ENCODE data around the gene GABRG2. TPM values are rescaled to one million over a fixed set of nuclear protein-coding genes. Genes with fewer than 3 reads are reported as not detected.

The GABRG2 gene
- total and polyA plus RNA-seq, 2 of the 13 experiments (the other 11 are each of a cell fraction or from before 2014, with no cell fraction given) = not detected

DNA sequence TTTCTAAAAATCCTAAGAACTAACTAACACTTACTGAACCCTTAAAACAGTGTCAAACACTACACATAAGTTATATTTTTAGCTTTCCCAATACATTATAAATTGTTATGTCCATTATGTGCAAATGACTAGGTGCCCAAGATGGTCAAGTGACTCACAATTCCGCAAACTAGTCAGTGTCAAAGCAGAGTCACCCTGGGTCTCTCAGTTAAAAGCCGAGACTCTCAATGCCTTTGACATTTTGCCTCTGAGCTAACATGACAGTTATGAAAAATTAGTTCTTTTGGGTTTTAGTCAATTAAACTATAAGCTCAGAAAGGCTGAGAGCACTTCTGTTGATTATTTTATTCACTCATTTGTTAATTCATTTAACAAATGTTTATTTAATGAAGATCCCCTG, 42.3 kb upstream of the GABRG2 start:
- Histone ChIP-seq H3K27me3 (ENCODE audit: control insufficient read depth in 1 of 2, insufficient read depth in 2 of 2, low read length in 2 of 2) (no peaks in the 10 kb centered on the region), H4K20me1 (ENCODE audit: insufficient read depth, low read length) (no peaks in the 10 kb centered on the region), H3K9ac (ENCODE audit: insufficient read depth, low read depth, low read length) (no peak overlapping the region), H3K9me3 (ENCODE audit: low read length) (no peaks in the 10 kb centered on the region), H3K4me2 (ENCODE audit: low read depth, low read length) (no peak overlapping the region), H3K36me3 (replicated peaks in 1 of 2; ENCODE audit: control insufficient read depth in 1 of 2, insufficient read depth in 2 of 2, low read length in 2 of 2) (no peaks in the 10 kb centered on the region), H3K79me2 (ENCODE audit: insufficient read depth, low read length) (no peaks in the 10 kb centered on the region), H2AFZ (ENCODE audit: low read length) (no peak overlapping the region), H3K27ac (ENCODE audit: extremely low read length, insufficient read depth, low read length) (no peak overlapping the region), H3K4me1 (ENCODE audit: insufficient read depth, low read length) (no peaks in the 10 kb centered on the region), H3K4me3 (replicated peaks in 1 of 3; ENCODE audit: insufficient read depth in 1 of 3, low read depth in 2 of 3, low read length in 3 of 3) (no peak overlapping the region)
- in situ Hi-C loops (cut with HindIII; ENCODE audit: extremely low pct_ligation_motif_present, low pct_unique_long_range_greater_than_20kb) = no loop called here
- ATAC-seq (no peak), FAIRE-seq (no peak), DNase-seq (ENCODE audit: low spot score) (no peak)
- no TSS peak for BruUV-seq (replicated peaks)
- TF ChIP-seq ZNF484 (CRISPR knock-in tag; IDR thresholded peaks at IDR 0.05; ENCODE audit: borderline replicate concordance, low read depth) = no peak
- intact Hi-C loops (cut with micrococcal nuclease; ENCODE audit: unreplicated experiment) = no loop called here
- CTCF ChIA-PET (ENCODE audit: low intra/inter-chr PET ratio, low total read pairs) = no interaction called here
- 21% methylated on average over 2 of the region's 2 CpGs for WGBS (ENCODE audit: low lambda C conversion rate)
- POLR2A ChIA-PET = no interaction called here

GRCh38 chr5:162026803-162027202, 40.8 kb upstream of the GABRG2 start:
- no peaks in the 10 kb centered on the region for H3K4me1 ChIP-seq (ENCODE audit: insufficient read depth, low read length)
- in situ Hi-C loops (cut with HindIII; ENCODE audit: extremely low pct_ligation_motif_present, low pct_unique_long_range_greater_than_20kb) (no loop called here), intact Hi-C loops (cut with micrococcal nuclease; ENCODE audit: unreplicated experiment) (no loop called here)
- H2AFZ ChIP-seq (ENCODE audit: low read length) = no peak overlapping the region
- no peak overlapping the region for H3K27ac ChIP-seq (ENCODE audit: extremely low read length, insufficient read depth, low read length)
- CTCF ChIA-PET (ENCODE audit: low intra/inter-chr PET ratio, low total read pairs) = no interaction called here
- H3K4me2 ChIP-seq (ENCODE audit: low read depth, low read length) = no peak overlapping the region
- H3K27me3 ChIP-seq (ENCODE audit: control insufficient read depth in 1 of 2, insufficient read depth in 2 of 2, low read length in 2 of 2) = no peaks in the 10 kb centered on the region
- 5% methylated on average over 4 of the region's 4 CpGs for WGBS (ENCODE audit: low lambda C conversion rate)
- FAIRE-seq = no peak
- H3K79me2 ChIP-seq (ENCODE audit: insufficient read depth, low read length) = no peaks in the 10 kb centered on the region
- H3K4me3 ChIP-seq (replicated peaks in 1 of 3; ENCODE audit: insufficient read depth in 1 of 3, low read depth in 2 of 3, low read length in 3 of 3) = no peak overlapping the region
- no peak for DNase-seq (ENCODE audit: low spot score)
- H3K9ac ChIP-seq (ENCODE audit: insufficient read depth, low read depth, low read length) = no peak overlapping the region
- H3K36me3 ChIP-seq (replicated peaks in 1 of 2; ENCODE audit: control insufficient read depth in 1 of 2, insufficient read depth in 2 of 2, low read length in 2 of 2) = no peaks in the 10 kb centered on the region
- POLR2A ChIA-PET = no interaction called here
- no TSS peak for BruUV-seq (replicated peaks)
- no peaks in the 10 kb centered on the region for H3K9me3 ChIP-seq (ENCODE audit: low read length)
- ATAC-seq = no peak
- H4K20me1 ChIP-seq (ENCODE audit: insufficient read depth, low read length) = no peaks in the 10 kb centered on the region
- TF ChIP-seq ZNF607 (CRISPR knock-in tag; IDR thresholded peaks at IDR 0.05; ENCODE audit: borderline replicate concordance) = no peak
- no peak for TF ChIP-seq ZNF33B (CRISPR knock-in tag; IDR thresholded peaks at IDR 0.05)
- no peak for TF ChIP-seq ZSCAN21 (CRISPR knock-in tag; IDR thresholded peaks at IDR 0.05; ENCODE audit: borderline replicate concordance)
- TF ChIP-seq ZNF12 (CRISPR knock-in tag; IDR thresholded peaks at IDR 0.05) = no peak
- TF ChIP-seq ZFP36L1 (CRISPR knock-in tag; IDR thresholded peaks at IDR 0.05) = no peak
- no peak for TF ChIP-seq ZNF33A (CRISPR knock-in tag; IDR thresholded peaks at IDR 0.05; ENCODE audit: borderline replicate concordance)
- no peak for TF ChIP-seq PHF8 (CRISPR knock-in tag; IDR thresholded peaks at IDR 0.05)
- TF ChIP-seq, protein P1, sequence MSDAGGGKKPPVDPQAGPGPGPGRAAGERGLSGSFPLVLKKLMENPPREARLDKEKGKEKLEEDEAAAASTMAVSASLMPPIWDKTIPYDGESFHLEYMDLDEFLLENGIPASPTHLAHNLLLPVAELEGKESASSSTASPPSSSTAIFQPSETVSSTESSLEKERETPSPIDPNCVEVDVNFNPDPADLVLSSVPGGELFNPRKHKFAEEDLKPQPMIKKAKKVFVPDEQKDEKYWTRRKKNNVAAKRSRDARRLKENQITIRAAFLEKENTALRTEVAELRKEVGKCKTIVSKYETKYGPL (CRISPR knock-in tag; IDR thresholded peaks at IDR 0.05) = no peak
- TF ChIP-seq E2F5 (CRISPR knock-in tag; conservative IDR thresholded peaks at IDR 0.05) = no peak
- no peak for TF ChIP-seq EP300 (IDR thresholded peaks at IDR 0.05; ENCODE audit: low read depth in 2 of 2, low read length in 2 of 2)
- TF ChIP-seq EP300 (CRISPR knock-in tag; IDR thresholded peaks at IDR 0.05; ENCODE audit: borderline replicate concordance) = no peak
- no peak for TF ChIP-seq ZNF17 (CRISPR knock-in tag; IDR thresholded peaks at IDR 0.05)
- no peak for TF ChIP-seq HINFP (CRISPR knock-in tag; IDR thresholded peaks at IDR 0.05; ENCODE audit: low read depth)
- no peak for TF ChIP-seq ZNF446 (CRISPR knock-in tag; IDR thresholded peaks at IDR 0.05)
- no peak for TF ChIP-seq HNRNPLL (IDR thresholded peaks at IDR 0.05; ENCODE audit: low read depth, low read length, poor library complexity, severe bottlenecking)
- no peak for TF ChIP-seq ZFP62 (CRISPR knock-in tag; IDR thresholded peaks at IDR 0.05)

All from HepG2 (cell line).